GM12878 (cell line): ENCODE results near the gene ADARB1. TPM values are rescaled to one million over a fixed set of nuclear protein-coding genes. Genes with fewer than 3 reads are reported as not detected.

Experiments used
- ATAC-seq: fragments of 200-7000 bp; cut with Tn5 transposase; 3 replicates; pipeline ENCODE4 v1.9.1; 2020; ENCODE audit warnings: mild to moderate bottlenecking, moderate library complexity
- BruUV-seq: library from RNA; stranded (reverse); fragments of 400-500 nt; replicated peaks from 2 replicates; lab custom pipeline; 2021; lab: Mats Ljungman, UMichigan
- CTCF ChIA-PET: fragments of 300-600 bp; sonication (Branson Sonifier 250); formaldehyde crosslinking; extraction: SDS; loops from one replicate; lab custom pipeline; 2021; ENCODE audit warnings: inconsistent platforms; lab: Yijun Ruan, JAX
- POLR2A ChIA-PET: fragments of 350-600 bp; formaldehyde crosslinking; extraction: SDS; loops from one replicate; lab custom pipeline; 2021; ENCODE audit warnings: inconsistent platforms; lab: Charles Lee
- RAD21 ChIA-PET: fragments of 300-600 bp; sonication (Branson Sonifier 250); formaldehyde crosslinking; loops from one replicate; lab custom pipeline; 2023; ENCODE audit warnings: antibody characterized with exemption; ENCODE audit not compliant: unreplicated experiment; lab: Charles Lee
- SMC1A ChIA-PET: fragments of 300-600 bp; sonication (Branson Sonifier 250); formaldehyde crosslinking; loops from one replicate; lab custom pipeline; 2023; ENCODE audit not compliant: unreplicated experiment, uncharacterized antibody; lab: Charles Lee
- DNase-seq: peaks from one replicate; pipeline ENCODE4 v3.0.0-alpha.2; 2011; ENCODE audit warnings: low read depth, low spot score
- FAIRE-seq: peaks from 3 replicates; lab custom pipeline; 2011; peaks lifted over from hg19 to GRCh38; lab: Jason Lieb, UNC
- H2AFZ ChIP-seq: 2 replicates; pipeline ENCODE4 v1.6.0; 2011; ENCODE audit warnings: low read depth, low read length, control low read depth; ENCODE audit not compliant: control insufficient read depth
- H3K27ac ChIP-seq: 2 replicates; pipeline ENCODE4 v1.5.1; 2011; ENCODE audit warnings: control low read depth; ENCODE audit not compliant: control insufficient read depth, insufficient read depth
- H3K27me3 ChIP-seq, 2 experiments: replicated peaks in 1 of 2; 2 replicates each; pipeline versions ENCODE4 v1.6.0 to v1.6.1; 2011; ENCODE audit warnings: low read length in 1 of 2; ENCODE audit not compliant: control insufficient read depth in 2 of 2, insufficient read depth in 2 of 2
- H3K36me3 ChIP-seq, 2 experiments: 2 replicates each; pipeline ENCODE4 v1.5.1; 2011; ENCODE audit warnings: low read length in 1 of 2; ENCODE audit not compliant: control insufficient read depth in 2 of 2, insufficient read depth in 2 of 2
- H3K4me1 ChIP-seq: 2 replicates; pipeline ENCODE4 v1.6.1; 2011; ENCODE audit warnings: mild to moderate bottlenecking, low read length, moderate library complexity, mixed read lengths; ENCODE audit not compliant: control insufficient read depth, insufficient read depth
- H3K4me2 ChIP-seq: 2 replicates; pipeline ENCODE4 v1.6.0; 2011; ENCODE audit warnings: control low read depth; ENCODE audit not compliant: control insufficient read depth, insufficient read depth
- H3K4me3 ChIP-seq: fragments of 200-600 bp; sonication (generic); 2 replicates; pipeline ENCODE4 v1.5.1; 2016
- H3K79me2 ChIP-seq: 2 replicates; pipeline ENCODE4 v1.6.0; 2011; ENCODE audit warnings: low read length; ENCODE audit not compliant: control insufficient read depth, insufficient read depth
- H3K9ac ChIP-seq: 2 replicates; pipeline ENCODE4 v1.8.0; 2011; ENCODE audit warnings: low read length, control low read depth, mixed read lengths; ENCODE audit not compliant: control insufficient read depth, insufficient read depth
- H3K9me3 ChIP-seq: replicated peaks from 3 replicates; pipeline ENCODE4 v1.5.1; 2011; ENCODE audit warnings: mild to moderate bottlenecking, low read length; ENCODE audit not compliant: control insufficient read depth, insufficient read depth
- H4K20me1 ChIP-seq: 2 replicates; pipeline ENCODE4 v1.6.0; 2011; ENCODE audit not compliant: control insufficient read depth, insufficient read depth
- ATF7 ChIP-seq: fragments of 450-650 bp; IDR thresholded peaks from 2 replicates; pipeline ENCODE4 v1.6.1; 2016; ENCODE audit warnings: low read depth, mild to moderate bottlenecking
- CBFB ChIP-seq: IDR thresholded peaks from 2 replicates; pipeline ENCODE4 v1.6.1; 2016; ENCODE audit warnings: antibody characterized with exemption, low read depth
- CEBPB ChIP-seq, 2 experiments: fragments of 150-350 bp in 1 of 2; IDR thresholded peaks; 2 replicates each; pipeline ENCODE4 v1.6.1; 2012 to 2014; ENCODE audit warnings: low read depth in 2 of 2, low read length in 2 of 2, borderline replicate concordance in 1 of 2, inconsistent platforms in 1 of 2
- CHD4 ChIP-seq: fragments of 200-600 bp; sonication (generic); IDR thresholded peaks from 2 replicates; pipeline ENCODE4 v1.6.1; 2016; ENCODE audit warnings: mild to moderate bottlenecking
- ESRRA ChIP-seq: IDR thresholded peaks from 2 replicates; pipeline ENCODE4 v1.6.1; 2012; ENCODE audit warnings: mild to moderate bottlenecking, low read length, improper control_type of control experiment
- IKZF1 ChIP-seq: fragments of 450-650 bp; conservative IDR thresholded peaks from 2 replicates; pipeline ENCODE4 v1.6.1; 2017; ENCODE audit warnings: antibody characterized with exemption, mild to moderate bottlenecking
- PAX5 ChIP-seq: IDR thresholded peaks from 2 replicates; pipeline ENCODE4 v1.6.1; 2011; ENCODE audit warnings: low read depth, low read length, borderline replicate concordance
- RAD51 ChIP-seq: fragments of 450-650 bp; IDR thresholded peaks from 2 replicates; pipeline ENCODE4 v1.6.1; 2016; ENCODE audit warnings: moderate library complexity, mild to moderate bottlenecking, inconsistent platforms
- SREBF2 ChIP-seq: IDR thresholded peaks from 2 replicates; pipeline ENCODE4 v1.6.1; 2012; ENCODE audit warnings: mild to moderate bottlenecking, low read length
- TBL1XR1 ChIP-seq: IDR thresholded peaks from 2 replicates; pipeline ENCODE4 v1.6.1; 2012; ENCODE audit warnings: low read depth, low read length, improper control_type of control experiment
- YBX1 ChIP-seq: fragments of 450-650 bp; IDR thresholded peaks from 2 replicates; pipeline ENCODE4 v1.6.1; 2016; ENCODE audit warnings: antibody characterized with exemption
- ZSCAN29 ChIP-seq: fragments of 450-650 bp; IDR thresholded peaks from 2 replicates; pipeline ENCODE4 v1.6.1; 2017; ENCODE audit warnings: mild to moderate bottlenecking, moderate library complexity
- WGBS: methylation state at CpG from one replicate; pipeline ENCODE4 v1.1.6; 2016; ENCODE audit warnings: low lambda C conversion rate; ENCODE audit not compliant: insufficient replicate concordance, insufficient coverage; ENCODE audit errors: missing lambda C conversion rate; 5-methylcytosine and 5-hydroxymethylcytosine counted together
- in situ Hi-C: fragments of 300-500 bp; cut with MboI; formaldehyde crosslinking; loops from 9 replicates; pipeline ENCODE4 v1.14.3; 2018; ENCODE audit warnings: mixed read lengths
- intact Hi-C: fragments of 100-400 bp; cut with micrococcal nuclease; formaldehyde crosslinking; loops from one replicate; pipeline ENCODE4 v1.14.2; 2022; ENCODE audit not compliant: unreplicated experiment
- polyA plus RNA-seq, 11 experiments: library from polyadenylated mRNA; depleted of rRNA in 4 of 11; unstranded in 6 of 11; stranded (reverse) in 5 of 11; fragments of >200 nt; fragmentation: Nextera tagmentation in 4 of 11; fragmentation: Illumina TruSeq in 1 of 11; extraction: Ambion mirVana in 4 of 11; extraction: Trizol in 1 of 11; gene quantifications; 1 replicate in 1 of 11; 2 replicates in 10 of 11; pipeline versions ENCODE4 v1.2.1 to v1.2.3, GENCODE V29; 2011 to 2016; ENCODE audit warnings: inconsistent platforms in 2 of 11, missing spikeins in 2 of 11, low read depth in 1 of 11
- total RNA-seq, 4 experiments: library from RNA; depleted of rRNA in 3 of 4; stranded (reverse); fragments of >200 nt in 3 of 4; fragmentation: Illumina TruSeq in 1 of 4; extraction: Trizol in 1 of 4; gene quantifications; 2 replicates each; pipeline versions ENCODE4 v1.2.1 to v1.2.3, GENCODE V29; 2013 to 2021
- TF ChIP-seq, protein P1 (sequence below): fragments of 450-650 bp; IDR thresholded peaks from 2 replicates; pipeline ENCODE4 v1.6.1; 2017; ENCODE audit warnings: low read depth, mild to moderate bottlenecking, moderate library complexity
- TF ChIP-seq, protein P2 (sequence below): IDR thresholded peaks from 2 replicates; pipeline ENCODE4 v1.6.1; 2011; ENCODE audit warnings: mild to moderate bottlenecking, low read depth, low read length, moderate library complexity; ENCODE audit not compliant: insufficient replicate concordance
- TF ChIP-seq, protein P3 (sequence below): IDR thresholded peaks from 2 replicates; pipeline ENCODE4 v1.6.1; 2011; ENCODE audit warnings: low read depth, mild to moderate bottlenecking, low read length, moderate library complexity, borderline replicate concordance; ENCODE audit errors: extremely low read depth
- TF ChIP-seq, protein P4 (sequence below): fragments of 450-650 bp; formaldehyde crosslinking; IDR thresholded peaks from 2 replicates; pipeline ENCODE4 v1.4.0; 2022; ENCODE audit warnings: mild to moderate bottlenecking, moderate library complexity

Gene ADARB1
- total and polyA plus RNA-seq, 10 of the 15 experiments (the other 5 are each of a cell fraction or from before 2014, with no cell fraction given) = 5.7 to 61.7 (median 25.3) TPM

DNA sequence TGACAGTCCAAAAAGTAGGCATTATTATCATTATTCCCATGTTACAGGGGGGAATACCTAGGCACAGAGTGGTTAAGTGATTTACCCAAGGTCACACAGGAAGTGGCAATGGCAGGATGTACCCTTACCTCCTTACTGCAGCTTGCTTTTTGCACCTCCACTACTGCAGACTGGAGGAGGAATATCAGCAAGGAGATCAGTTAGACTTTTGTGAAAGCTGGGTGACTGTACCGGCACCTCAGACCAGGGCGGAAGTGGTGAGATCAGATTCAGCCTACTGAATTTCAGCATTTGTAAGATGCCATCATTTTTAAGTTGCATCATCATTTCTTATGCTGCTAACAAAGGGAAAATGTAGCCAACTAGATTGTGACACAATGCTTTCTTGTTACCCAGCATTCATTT, 4.5 kb downstream of the ADARB1 start:
- SMC1A ChIA-PET = interaction anchor here (0.8 to 6.4 kb wide), 11 partner anchors 10 to 115 kb away, joined by 3 to 77 read pairs (median 4); no protein-coding TSS in a partner anchor
- peaks cover 0 to 3% of the 10 kb centered on the region in 2 experiments; a peak in 2 of 4 replicates for H3K36me3 ChIP-seq
- no TSS peak for BruUV-seq
- ATAC-seq (no peak), FAIRE-seq (peak; percentile 23), DNase-seq (no peak)
- no peak overlapping the region for H3K27ac ChIP-seq
- H2AFZ ChIP-seq = no peak overlapping the region
- H3K9me3 ChIP-seq = no peaks in the 10 kb centered on the region; the same call in 2 of the 3 replicates
- H3K9ac ChIP-seq = no peak overlapping the region
- H3K4me2 ChIP-seq = no peak overlapping the region
- no peak overlapping the region for H3K4me3 ChIP-seq
- POLR2A ChIA-PET = interaction anchor here (0.6 to 2.1 kb wide), 3 partner anchors 23 to 46 kb away, joined by 3 to 6 read pairs (median 4); no protein-coding TSS in a partner anchor
- peaks cover 0 to 9% of the 10 kb centered on the region in 2 experiments; a peak in 2 of 4 replicates for H3K27me3 ChIP-seq
- CTCF ChIA-PET = interaction anchor here (0.7 to 6.2 kb wide), 6 partner anchors 12 to 129 kb away, joined by 3 to 65 read pairs (median 26); no protein-coding TSS in a partner anchor
- no peaks in the 10 kb centered on the region; the same call in 1 of the 2 replicates for H4K20me1 ChIP-seq
- 0 out of 2 replicates have a peak, but pooled peaks cover 5% of the 10 kb centered on the region for H3K4me1 ChIP-seq
- WGBS = 58% methylated on average over 2 of the region's 2 CpGs
- in situ Hi-C loops = no loop called here
- RAD21 ChIA-PET = interaction anchor here (0.9 to 5.3 kb wide), 6 partner anchors 7 to 60 kb away, joined by 3 to 62 read pairs (median 4); no protein-coding TSS in a partner anchor
- H3K79me2 ChIP-seq = no peaks in the 10 kb centered on the region
- intact Hi-C loops = loop anchor here (2.0 kb wide), 1 partner anchor 50 kb away; no protein-coding TSS in a partner anchor
- TF ChIP-seq CHD4 (no peak), ATF7 (no peak), ZSCAN29 (no peak), ESRRA (no peak), RAD51 (no peak), SREBF2 (no peak), CBFB (no peak), CEBPB (IDR thresholded peaks at IDR 0.05; ENCODE audit: borderline replicate concordance in 1 of 2, low read depth in 2 of 2, low read length in 2 of 2) (no peak), YBX1 (no peak), IKZF1 (no peak), PAX5 (no peak), TBL1XR1 (no peak)
- TF ChIP-seq, protein P1, sequence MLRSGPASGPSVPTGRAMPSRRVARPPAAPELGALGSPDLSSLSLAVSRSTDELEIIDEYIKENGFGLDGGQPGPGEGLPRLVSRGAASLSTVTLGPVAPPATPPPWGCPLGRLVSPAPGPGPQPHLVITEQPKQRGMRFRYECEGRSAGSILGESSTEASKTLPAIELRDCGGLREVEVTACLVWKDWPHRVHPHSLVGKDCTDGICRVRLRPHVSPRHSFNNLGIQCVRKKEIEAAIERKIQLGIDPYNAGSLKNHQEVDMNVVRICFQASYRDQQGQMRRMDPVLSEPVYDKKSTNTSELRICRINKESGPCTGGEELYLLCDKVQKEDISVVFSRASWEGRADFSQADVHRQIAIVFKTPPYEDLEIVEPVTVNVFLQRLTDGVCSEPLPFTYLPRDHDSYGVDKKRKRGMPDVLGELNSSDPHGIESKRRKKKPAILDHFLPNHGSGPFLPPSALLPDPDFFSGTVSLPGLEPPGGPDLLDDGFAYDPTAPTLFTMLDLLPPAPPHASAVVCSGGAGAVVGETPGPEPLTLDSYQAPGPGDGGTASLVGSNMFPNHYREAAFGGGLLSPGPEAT = no peak
- TF ChIP-seq, protein P2, sequence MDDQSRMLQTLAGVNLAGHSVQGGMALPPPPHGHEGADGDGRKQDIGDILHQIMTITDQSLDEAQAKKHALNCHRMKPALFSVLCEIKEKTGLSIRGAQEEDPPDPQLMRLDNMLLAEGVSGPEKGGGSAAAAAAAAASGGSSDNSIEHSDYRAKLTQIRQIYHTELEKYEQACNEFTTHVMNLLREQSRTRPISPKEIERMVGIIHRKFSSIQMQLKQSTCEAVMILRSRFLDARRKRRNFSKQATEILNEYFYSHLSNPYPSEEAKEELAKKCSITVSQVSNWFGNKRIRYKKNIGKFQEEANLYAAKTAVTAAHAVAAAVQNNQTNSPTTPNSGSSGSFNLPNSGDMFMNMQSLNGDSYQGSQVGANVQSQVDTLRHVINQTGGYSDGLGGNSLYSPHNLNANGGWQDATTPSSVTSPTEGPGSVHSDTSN = no peak
- TF ChIP-seq, protein P3, sequence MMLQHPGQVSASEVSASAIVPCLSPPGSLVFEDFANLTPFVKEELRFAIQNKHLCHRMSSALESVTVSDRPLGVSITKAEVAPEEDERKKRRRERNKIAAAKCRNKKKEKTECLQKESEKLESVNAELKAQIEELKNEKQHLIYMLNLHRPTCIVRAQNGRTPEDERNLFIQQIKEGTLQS = no peak
- TF ChIP-seq, protein P4, sequence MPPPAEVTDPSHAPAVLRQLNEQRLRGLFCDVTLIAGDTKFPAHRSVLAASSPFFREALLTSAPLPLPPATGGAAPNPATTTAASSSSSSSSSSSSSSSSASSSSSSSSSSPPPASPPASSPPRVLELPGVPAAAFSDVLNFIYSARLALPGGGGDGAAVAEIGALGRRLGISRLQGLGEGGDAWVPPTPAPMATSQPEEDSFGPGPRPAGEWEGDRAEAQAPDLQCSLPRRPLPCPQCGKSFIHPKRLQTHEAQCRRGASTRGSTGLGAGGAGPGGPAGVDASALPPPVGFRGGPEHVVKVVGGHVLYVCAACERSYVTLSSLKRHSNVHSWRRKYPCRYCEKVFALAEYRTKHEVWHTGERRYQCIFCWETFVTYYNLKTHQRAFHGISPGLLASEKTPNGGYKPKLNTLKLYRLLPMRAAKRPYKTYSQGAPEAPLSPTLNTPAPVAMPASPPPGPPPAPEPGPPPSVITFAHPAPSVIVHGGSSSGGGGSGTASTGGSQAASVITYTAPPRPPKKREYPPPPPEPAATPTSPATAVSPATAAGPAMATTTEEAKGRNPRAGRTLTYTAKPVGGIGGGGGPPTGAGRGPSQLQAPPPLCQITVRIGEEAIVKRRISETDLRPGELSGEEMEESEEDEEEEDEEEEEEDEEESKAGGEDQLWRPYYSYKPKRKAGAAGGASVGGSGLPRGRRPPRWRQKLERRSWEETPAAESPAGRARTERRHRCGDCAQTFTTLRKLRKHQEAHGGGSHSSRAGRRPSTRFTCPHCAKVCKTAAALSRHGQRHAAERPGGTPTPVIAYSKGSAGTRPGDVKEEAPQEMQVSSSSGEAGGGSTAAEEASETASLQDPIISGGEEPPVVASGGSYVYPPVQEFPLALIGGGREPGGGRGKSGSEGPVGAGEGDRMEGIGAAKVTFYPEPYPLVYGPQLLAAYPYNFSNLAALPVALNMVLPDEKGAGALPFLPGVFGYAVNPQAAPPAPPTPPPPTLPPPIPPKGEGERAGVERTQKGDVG (CRISPR knock-in tag) = no peak
